ENCODE measurements around the gene CHL1. TPM values are rescaled to one million over a fixed set of nuclear protein-coding genes. Genes with fewer than 3 reads are reported as not detected.

CHL1 gene
- total and polyA plus RNA-seq, 2 experiments from 2014 or later: 1.4 to 1.9 TPM

GRCh38 chr3:430186-430585 lies 233.6 kb downstream of the CHL1 start:
- H3K4me2 ChIP-seq: no peak overlapping the region
- H3K27me3 Mint-ChIP-seq (ENCODE audit: insufficient read depth, low read depth, poor library complexity): peaks cover 1% of the 10 kb centered on the region

DNA sequence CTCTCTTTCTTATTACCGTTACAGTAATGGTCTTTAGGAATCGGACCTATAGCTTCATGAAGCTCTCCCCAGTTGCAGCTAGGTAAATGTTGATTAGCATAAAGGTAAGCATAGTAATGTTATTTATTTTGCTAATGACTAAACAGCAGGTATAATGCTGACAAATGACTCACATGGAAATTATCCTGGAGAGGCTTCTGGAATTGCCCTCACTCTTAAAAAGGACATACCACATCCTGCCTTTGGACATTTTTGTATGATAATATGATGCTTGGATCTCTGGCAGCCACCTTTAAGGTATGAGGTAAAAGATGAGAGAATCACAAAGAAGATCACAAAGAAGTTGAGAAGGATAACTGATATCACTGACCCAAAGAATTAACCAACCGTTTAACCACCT lies 238.6 kb downstream of the CHL1 start:
- peak overlapping the region; percentile 6; the same call in 1 of the 2 replicates for H3K4me2 ChIP-seq
- peaks cover 29% of the 10 kb centered on the region for H3K36me3 Mint-ChIP-seq (ENCODE audit: low read depth)
- H3K4me1 ChIP-seq (ENCODE audit: insufficient read depth): peaks cover 9% of the 10 kb centered on the region
- H3K4me3 ChIP-seq: no peak overlapping the region
- H3K36me3 ChIP-seq (ENCODE audit: insufficient read depth): no peaks in the 10 kb centered on the region
- H3K27ac ChIP-seq (ENCODE audit: low read depth): no peak overlapping the region
- peaks cover 91% of the 10 kb centered on the region for H3K9me3 Mint-ChIP-seq
- no peak overlapping the region for H2AFZ ChIP-seq
- no peak overlapping the region for H3K27ac Mint-ChIP-seq
- no peak for ATAC-seq
- H3K27me3 Mint-ChIP-seq (ENCODE audit: insufficient read depth, low read depth, poor library complexity): peaks cover 3% of the 10 kb centered on the region
- H3F3A ChIP-seq (replicated peaks; ENCODE audit: low read depth): no peaks in the 10 kb centered on the region
- no peaks in the 10 kb centered on the region for H3K9me2 ChIP-seq (ENCODE audit: insufficient read depth)
- H3K79me2 ChIP-seq (replicated peaks; ENCODE audit: insufficient read depth): no peaks in the 10 kb centered on the region
- DNase-seq (ENCODE audit: low spot score): no peak
- H3K27me3 ChIP-seq (ENCODE audit: insufficient read depth): peaks cover 29% of the 10 kb centered on the region; the same call in 1 of the 2 replicates
- H4K20me1 ChIP-seq (replicated peaks; ENCODE audit: insufficient read depth): no peaks in the 10 kb centered on the region
- H3K4me3 Mint-ChIP-seq: no peak overlapping the region
- no peaks in the 10 kb centered on the region for H3K4me1 Mint-ChIP-seq
- TF ChIP-seq STAT1 (IDR thresholded peaks at IDR 0.05; ENCODE audit: unreplicated experiment) (no peak), JUNB (IDR thresholded peaks at IDR 0.05; ENCODE audit: unreplicated experiment) (no peak), ZNF114 (CRISPR knock-in tag; IDR thresholded peaks at IDR 0.05) (no peak), EZH2 (IDR thresholded peaks at IDR 0.05; ENCODE audit: low read depth, unreplicated experiment) (no peak), ZNF331 (CRISPR knock-in tag; IDR thresholded peaks at IDR 0.05; ENCODE audit: low read depth) (no peak), POLR2AphosphoS5 (IDR thresholded peaks at IDR 0.05; ENCODE audit: low read depth) (no peak)
- TF ChIP-seq, protein P1, sequence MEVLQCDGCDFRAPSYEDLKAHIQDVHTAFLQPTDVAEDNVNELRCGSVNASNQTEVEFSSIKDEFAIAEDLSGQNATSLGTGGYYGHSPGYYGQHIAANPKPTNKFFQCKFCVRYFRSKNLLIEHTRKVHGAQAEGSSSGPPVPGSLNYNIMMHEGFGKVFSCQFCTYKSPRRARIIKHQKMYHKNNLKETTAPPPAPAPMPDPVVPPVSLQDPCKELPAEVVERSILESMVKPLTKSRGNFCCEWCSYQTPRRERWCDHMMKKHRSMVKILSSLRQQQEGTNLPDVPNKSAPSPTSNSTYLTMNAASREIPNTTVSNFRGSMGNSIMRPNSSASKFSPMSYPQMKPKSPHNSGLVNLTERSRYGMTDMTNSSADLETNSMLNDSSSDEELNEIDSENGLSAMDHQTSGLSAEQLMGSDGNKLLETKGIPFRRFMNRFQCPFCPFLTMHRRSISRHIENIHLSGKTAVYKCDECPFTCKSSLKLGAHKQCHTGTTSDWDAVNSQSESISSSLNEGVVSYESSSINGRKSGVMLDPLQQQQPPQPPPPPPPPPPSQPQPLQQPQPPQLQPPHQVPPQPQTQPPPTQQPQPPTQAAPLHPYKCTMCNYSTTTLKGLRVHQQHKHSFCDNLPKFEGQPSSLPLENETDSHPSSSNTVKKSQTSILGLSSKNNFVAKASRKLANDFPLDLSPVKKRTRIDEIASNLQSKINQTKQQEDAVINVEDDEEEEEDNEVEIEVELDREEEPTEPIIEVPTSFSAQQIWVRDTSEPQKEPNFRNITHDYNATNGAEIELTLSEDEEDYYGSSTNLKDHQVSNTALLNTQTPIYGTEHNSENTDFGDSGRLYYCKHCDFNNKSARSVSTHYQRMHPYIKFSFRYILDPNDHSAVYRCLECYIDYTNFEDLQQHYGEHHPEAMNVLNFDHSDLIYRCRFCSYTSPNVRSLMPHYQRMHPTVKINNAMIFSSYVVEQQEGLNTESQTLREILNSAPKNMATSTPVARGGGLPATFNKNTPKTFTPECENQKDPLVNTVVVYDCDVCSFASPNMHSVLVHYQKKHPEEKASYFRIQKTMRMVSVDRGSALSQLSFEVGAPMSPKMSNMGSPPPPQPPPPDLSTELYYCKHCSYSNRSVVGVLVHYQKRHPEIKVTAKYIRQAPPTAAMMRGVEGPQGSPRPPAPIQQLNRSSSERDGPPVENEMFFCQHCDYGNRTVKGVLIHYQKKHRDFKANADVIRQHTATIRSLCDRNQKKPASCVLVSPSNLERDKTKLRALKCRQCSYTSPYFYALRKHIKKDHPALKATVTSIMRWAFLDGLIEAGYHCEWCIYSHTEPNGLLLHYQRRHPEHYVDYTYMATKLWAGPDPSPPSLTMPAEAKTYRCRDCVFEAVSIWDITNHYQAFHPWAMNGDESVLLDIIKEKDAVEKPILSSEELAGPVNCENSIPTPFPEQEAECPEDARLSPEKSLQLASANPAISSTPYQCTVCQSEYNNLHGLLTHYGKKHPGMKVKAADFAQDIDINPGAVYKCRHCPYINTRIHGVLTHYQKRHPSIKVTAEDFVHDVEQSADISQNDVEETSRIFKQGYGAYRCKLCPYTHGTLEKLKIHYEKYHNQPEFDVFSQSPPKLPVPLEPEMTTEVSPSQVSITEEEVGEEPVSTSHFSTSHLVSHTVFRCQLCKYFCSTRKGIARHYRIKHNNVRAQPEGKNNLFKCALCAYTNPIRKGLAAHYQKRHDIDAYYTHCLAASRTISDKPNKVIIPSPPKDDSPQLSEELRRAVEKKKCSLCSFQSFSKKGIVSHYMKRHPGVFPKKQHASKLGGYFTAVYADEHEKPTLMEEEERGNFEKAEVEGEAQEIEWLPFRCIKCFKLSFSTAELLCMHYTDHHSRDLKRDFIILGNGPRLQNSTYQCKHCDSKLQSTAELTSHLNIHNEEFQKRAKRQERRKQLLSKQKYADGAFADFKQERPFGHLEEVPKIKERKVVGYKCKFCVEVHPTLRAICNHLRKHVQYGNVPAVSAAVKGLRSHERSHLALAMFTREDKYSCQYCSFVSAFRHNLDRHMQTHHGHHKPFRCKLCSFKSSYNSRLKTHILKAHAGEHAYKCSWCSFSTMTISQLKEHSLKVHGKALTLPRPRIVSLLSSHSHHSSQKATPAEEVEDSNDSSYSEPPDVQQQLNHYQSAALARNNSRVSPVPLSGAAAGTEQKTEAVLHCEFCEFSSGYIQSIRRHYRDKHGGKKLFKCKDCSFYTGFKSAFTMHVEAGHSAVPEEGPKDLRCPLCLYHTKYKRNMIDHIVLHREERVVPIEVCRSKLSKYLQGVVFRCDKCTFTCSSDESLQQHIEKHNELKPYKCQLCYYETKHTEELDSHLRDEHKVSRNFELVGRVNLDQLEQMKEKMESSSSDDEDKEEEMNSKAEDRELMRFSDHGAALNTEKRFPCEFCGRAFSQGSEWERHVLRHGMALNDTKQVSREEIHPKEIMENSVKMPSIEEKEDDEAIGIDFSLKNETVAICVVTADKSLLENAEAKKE (CRISPR knock-in tag; IDR thresholded peaks at IDR 0.05): no peak
- TF ChIP-seq, protein P2, sequence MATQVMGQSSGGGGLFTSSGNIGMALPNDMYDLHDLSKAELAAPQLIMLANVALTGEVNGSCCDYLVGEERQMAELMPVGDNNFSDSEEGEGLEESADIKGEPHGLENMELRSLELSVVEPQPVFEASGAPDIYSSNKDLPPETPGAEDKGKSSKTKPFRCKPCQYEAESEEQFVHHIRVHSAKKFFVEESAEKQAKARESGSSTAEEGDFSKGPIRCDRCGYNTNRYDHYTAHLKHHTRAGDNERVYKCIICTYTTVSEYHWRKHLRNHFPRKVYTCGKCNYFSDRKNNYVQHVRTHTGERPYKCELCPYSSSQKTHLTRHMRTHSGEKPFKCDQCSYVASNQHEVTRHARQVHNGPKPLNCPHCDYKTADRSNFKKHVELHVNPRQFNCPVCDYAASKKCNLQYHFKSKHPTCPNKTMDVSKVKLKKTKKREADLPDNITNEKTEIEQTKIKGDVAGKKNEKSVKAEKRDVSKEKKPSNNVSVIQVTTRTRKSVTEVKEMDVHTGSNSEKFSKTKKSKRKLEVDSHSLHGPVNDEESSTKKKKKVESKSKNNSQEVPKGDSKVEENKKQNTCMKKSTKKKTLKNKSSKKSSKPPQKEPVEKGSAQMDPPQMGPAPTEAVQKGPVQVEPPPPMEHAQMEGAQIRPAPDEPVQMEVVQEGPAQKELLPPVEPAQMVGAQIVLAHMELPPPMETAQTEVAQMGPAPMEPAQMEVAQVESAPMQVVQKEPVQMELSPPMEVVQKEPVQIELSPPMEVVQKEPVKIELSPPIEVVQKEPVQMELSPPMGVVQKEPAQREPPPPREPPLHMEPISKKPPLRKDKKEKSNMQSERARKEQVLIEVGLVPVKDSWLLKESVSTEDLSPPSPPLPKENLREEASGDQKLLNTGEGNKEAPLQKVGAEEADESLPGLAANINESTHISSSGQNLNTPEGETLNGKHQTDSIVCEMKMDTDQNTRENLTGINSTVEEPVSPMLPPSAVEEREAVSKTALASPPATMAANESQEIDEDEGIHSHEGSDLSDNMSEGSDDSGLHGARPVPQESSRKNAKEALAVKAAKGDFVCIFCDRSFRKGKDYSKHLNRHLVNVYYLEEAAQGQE (IDR thresholded peaks at IDR 0.05; ENCODE audit: unreplicated experiment): no peak

More at GRCh38 chr3:430186-430585, 233.6 kb downstream of the CHL1 start:
- Mint-ChIP-seq H3K36me3 (ENCODE audit: low read depth) (peaks cover 16% of the 10 kb centered on the region; the same call in 2 of the 3 replicates), H3K4me1 (no peaks in the 10 kb centered on the region), H3K27ac (no peak overlapping the region), H3K4me3 (no peak overlapping the region), H3K9me3 (peaks cover 90% of the 10 kb centered on the region)
- no peak overlapping the region for H3K4me3 ChIP-seq
- H3K4me1 ChIP-seq (ENCODE audit: insufficient read depth): peaks cover 8% of the 10 kb centered on the region
- peaks cover 24% of the 10 kb centered on the region; the same call in 1 of the 2 replicates for H3K27me3 ChIP-seq (ENCODE audit: insufficient read depth)
- H2AFZ ChIP-seq: no peak overlapping the region
- no peaks in the 10 kb centered on the region for H4K20me1 ChIP-seq (replicated peaks; ENCODE audit: insufficient read depth)
- no peaks in the 10 kb centered on the region for H3K9me2 ChIP-seq (ENCODE audit: insufficient read depth)
- no peak for DNase-seq (ENCODE audit: low spot score)
- ATAC-seq: no peak
- no peaks in the 10 kb centered on the region for H3F3A ChIP-seq (replicated peaks; ENCODE audit: low read depth)
- TF ChIP-seq ZNF114 (CRISPR knock-in tag; IDR thresholded peaks at IDR 0.05) (no peak), ZNF331 (CRISPR knock-in tag; IDR thresholded peaks at IDR 0.05; ENCODE audit: low read depth) (no peak), CREB1 (CRISPR knock-in tag; IDR thresholded peaks at IDR 0.05; ENCODE audit: low read depth) (no peak), STAT1 (IDR thresholded peaks at IDR 0.05; ENCODE audit: unreplicated experiment) (no peak), EZH2 (IDR thresholded peaks at IDR 0.05; ENCODE audit: low read depth, unreplicated experiment) (no peak), POLR2AphosphoS5 (IDR thresholded peaks at IDR 0.05; ENCODE audit: low read depth) (no peak), ETS1 (IDR thresholded peaks at IDR 0.05) (no peak)
- no peak overlapping the region for H3K27ac ChIP-seq (ENCODE audit: low read depth)
- no peaks in the 10 kb centered on the region for H3K79me2 ChIP-seq (replicated peaks; ENCODE audit: insufficient read depth)
- no peaks in the 10 kb centered on the region for H3K36me3 ChIP-seq (ENCODE audit: insufficient read depth)
